Measurements from ENCODE around the gene STK40. TPM values are rescaled to one million over a fixed set of nuclear protein-coding genes. Genes with fewer than 3 reads are reported as not detected.

The STK40 gene
- total and polyA plus RNA-seq, 9 of the 15 experiments (the other 6 are each of a cell fraction or from before 2014, with no cell fraction given), result 0.69 to 94.3 (median 39.1) TPM

DNA sequence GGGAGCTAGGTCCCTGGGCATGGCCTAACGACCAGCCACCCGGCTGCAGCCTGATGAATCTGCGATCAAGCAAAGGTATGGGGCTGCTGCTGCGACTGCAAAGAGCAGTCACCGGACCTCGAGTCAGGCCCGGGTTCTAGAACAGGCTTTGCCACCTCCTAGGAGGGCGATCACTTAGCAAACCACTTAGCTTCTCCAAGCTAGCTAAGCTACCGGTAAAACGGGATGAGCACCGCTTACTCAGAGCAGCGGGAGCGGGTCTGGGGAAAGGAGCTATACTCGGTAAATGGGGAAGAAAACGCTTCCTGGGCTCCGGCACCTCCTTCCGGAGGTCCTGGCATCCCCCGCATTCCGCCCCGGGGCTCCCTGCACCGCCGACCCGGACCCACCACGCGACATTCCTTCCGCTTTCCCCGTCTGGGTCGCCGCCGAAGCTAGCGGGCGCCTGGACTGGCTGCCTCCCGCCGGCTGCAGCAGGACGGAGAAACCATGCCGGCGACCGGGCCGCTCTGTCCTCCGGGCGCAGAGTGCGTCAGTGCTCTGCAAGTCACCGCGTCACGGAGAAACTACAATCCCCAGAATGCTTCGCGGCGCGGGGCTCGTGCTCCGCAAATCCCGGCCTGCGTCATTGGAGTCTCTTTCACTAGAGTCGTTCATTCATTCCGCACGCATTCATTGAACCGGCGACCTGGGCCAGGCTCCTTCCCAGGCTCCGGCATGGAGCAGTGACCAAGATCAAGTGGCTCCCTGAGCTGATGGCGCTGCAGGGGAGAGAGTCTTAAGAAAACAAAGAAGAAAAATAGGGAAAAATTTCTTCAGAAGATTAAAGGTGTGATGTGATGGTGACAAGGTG, 11.9 kb upstream of the STK40 start, which contains the start of gene LSM10 (continued):
- peak; percentile 91 for TF ChIP-seq SAP30 (IDR thresholded peaks at IDR 0.05; ENCODE audit: borderline replicate concordance, insufficient read depth, low read depth, low read length, poor library complexity, severe bottlenecking)
- TF ChIP-seq TRIM28 (IDR thresholded peaks at IDR 0.05), result peak; percentile 54; the same call in 1 of the 2 replicates
- TF ChIP-seq, protein P1, sequence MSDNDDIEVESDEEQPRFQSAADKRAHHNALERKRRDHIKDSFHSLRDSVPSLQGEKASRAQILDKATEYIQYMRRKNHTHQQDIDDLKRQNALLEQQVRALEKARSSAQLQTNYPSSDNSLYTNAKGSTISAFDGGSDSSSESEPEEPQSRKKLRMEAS (CRISPR knock-in tag; IDR thresholded peaks at IDR 0.05), result peak; percentile 89
- TF ChIP-seq ZNF431 (CRISPR knock-in tag; IDR thresholded peaks at IDR 0.05), result no peak; the same call in 1 of the 2 replicates
- TF ChIP-seq RBBP5 (IDR thresholded peaks at IDR 0.05; ENCODE audit: borderline replicate concordance, insufficient read depth, low read length, poor library complexity, severe bottlenecking), result peak; percentile 89
- TF ChIP-seq ATF7 (IDR thresholded peaks at IDR 0.05), result peak; percentile 95
- TF ChIP-seq, protein P2, sequence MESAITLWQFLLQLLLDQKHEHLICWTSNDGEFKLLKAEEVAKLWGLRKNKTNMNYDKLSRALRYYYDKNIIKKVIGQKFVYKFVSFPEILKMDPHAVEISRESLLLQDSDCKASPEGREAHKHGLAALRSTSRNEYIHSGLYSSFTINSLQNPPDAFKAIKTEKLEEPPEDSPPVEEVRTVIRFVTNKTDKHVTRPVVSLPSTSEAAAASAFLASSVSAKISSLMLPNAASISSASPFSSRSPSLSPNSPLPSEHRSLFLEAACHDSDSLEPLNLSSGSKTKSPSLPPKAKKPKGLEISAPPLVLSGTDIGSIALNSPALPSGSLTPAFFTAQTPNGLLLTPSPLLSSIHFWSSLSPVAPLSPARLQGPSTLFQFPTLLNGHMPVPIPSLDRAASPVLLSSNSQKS (CRISPR knock-in tag; IDR thresholded peaks at IDR 0.05), result no peak
- TF ChIP-seq, protein P3, sequence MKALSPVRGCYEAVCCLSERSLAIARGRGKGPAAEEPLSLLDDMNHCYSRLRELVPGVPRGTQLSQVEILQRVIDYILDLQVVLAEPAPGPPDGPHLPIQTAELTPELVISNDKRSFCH (CRISPR knock-in tag; IDR thresholded peaks at IDR 0.05), result no peak
- TF ChIP-seq, protein P3 (tag; IDR thresholded peaks at IDR 0.05), result 0 out of 2 replicates have a peak, but pooled peaks have one; percentile 67
- TF ChIP-seq GTF2F1 (IDR thresholded peaks at IDR 0.05; ENCODE audit: low read depth, low read length), result 0 out of 2 replicates have a peak, but pooled peaks have one; percentile 28
- TF ChIP-seq SMAD4 (CRISPR knock-in tag; conservative IDR thresholded peaks at IDR 0.05), result peak; percentile 69
- TF ChIP-seq, protein P4, sequence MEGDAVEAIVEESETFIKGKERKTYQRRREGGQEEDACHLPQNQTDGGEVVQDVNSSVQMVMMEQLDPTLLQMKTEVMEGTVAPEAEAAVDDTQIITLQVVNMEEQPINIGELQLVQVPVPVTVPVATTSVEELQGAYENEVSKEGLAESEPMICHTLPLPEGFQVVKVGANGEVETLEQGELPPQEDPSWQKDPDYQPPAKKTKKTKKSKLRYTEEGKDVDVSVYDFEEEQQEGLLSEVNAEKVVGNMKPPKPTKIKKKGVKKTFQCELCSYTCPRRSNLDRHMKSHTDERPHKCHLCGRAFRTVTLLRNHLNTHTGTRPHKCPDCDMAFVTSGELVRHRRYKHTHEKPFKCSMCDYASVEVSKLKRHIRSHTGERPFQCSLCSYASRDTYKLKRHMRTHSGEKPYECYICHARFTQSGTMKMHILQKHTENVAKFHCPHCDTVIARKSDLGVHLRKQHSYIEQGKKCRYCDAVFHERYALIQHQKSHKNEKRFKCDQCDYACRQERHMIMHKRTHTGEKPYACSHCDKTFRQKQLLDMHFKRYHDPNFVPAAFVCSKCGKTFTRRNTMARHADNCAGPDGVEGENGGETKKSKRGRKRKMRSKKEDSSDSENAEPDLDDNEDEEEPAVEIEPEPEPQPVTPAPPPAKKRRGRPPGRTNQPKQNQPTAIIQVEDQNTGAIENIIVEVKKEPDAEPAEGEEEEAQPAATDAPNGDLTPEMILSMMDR (IDR thresholded peaks at IDR 0.05 in 2 of 3, conservative IDR thresholded peaks at IDR 0.05 in 1 of 3; ENCODE audit: insufficient read depth in 2 of 3, low read depth in 1 of 3, low read length in 3 of 3), result 0 out of 6 replicates have a peak, but pooled peaks of 1 of the 3 experiments have one; percentile 1
- peak; percentile 97 for TF ChIP-seq CXXC5 (CRISPR knock-in tag; IDR thresholded peaks at IDR 0.05)
- TF ChIP-seq ZNF778 (CRISPR knock-in tag; IDR thresholded peaks at IDR 0.05), result no peak
- peak; percentile 90 for TF ChIP-seq PML (IDR thresholded peaks at IDR 0.05; ENCODE audit: low read length)
- TF ChIP-seq RAD51 (IDR thresholded peaks at IDR 0.05; ENCODE audit: borderline replicate concordance, low read depth), result peak; percentile 50; the same call in 1 of the 2 replicates
- TF ChIP-seq, protein P5, sequence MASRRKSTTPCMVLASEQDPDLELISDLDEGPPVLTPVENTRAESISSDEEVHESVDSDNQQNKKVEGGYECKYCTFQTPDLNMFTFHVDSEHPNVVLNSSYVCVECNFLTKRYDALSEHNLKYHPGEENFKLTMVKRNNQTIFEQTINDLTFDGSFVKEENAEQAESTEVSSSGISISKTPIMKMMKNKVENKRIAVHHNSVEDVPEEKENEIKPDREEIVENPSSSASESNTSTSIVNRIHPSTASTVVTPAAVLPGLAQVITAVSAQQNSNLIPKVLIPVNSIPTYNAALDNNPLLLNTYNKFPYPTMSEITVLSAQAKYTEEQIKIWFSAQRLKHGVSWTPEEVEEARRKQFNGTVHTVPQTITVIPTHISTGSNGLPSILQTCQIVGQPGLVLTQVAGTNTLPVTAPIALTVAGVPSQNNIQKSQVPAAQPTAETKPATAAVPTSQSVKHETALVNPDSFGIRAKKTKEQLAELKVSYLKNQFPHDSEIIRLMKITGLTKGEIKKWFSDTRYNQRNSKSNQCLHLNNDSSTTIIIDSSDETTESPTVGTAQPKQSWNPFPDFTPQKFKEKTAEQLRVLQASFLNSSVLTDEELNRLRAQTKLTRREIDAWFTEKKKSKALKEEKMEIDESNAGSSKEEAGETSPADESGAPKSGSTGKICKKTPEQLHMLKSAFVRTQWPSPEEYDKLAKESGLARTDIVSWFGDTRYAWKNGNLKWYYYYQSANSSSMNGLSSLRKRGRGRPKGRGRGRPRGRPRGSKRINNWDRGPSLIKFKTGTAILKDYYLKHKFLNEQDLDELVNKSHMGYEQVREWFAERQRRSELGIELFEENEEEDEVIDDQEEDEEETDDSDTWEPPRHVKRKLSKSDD (conservative IDR thresholded peaks at IDR 0.05; ENCODE audit: low read length), result no peak
- TF ChIP-seq, protein P6, sequence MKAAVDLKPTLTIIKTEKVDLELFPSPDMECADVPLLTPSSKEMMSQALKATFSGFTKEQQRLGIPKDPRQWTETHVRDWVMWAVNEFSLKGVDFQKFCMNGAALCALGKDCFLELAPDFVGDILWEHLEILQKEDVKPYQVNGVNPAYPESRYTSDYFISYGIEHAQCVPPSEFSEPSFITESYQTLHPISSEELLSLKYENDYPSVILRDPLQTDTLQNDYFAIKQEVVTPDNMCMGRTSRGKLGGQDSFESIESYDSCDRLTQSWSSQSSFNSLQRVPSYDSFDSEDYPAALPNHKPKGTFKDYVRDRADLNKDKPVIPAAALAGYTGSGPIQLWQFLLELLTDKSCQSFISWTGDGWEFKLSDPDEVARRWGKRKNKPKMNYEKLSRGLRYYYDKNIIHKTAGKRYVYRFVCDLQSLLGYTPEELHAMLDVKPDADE (conservative IDR thresholded peaks at IDR 0.05; ENCODE audit: control insufficient read depth, low read depth, low read length), result peak; percentile 97
